ENCODE data around the gene HOXA2.

HOXA2 gene

DNA sequence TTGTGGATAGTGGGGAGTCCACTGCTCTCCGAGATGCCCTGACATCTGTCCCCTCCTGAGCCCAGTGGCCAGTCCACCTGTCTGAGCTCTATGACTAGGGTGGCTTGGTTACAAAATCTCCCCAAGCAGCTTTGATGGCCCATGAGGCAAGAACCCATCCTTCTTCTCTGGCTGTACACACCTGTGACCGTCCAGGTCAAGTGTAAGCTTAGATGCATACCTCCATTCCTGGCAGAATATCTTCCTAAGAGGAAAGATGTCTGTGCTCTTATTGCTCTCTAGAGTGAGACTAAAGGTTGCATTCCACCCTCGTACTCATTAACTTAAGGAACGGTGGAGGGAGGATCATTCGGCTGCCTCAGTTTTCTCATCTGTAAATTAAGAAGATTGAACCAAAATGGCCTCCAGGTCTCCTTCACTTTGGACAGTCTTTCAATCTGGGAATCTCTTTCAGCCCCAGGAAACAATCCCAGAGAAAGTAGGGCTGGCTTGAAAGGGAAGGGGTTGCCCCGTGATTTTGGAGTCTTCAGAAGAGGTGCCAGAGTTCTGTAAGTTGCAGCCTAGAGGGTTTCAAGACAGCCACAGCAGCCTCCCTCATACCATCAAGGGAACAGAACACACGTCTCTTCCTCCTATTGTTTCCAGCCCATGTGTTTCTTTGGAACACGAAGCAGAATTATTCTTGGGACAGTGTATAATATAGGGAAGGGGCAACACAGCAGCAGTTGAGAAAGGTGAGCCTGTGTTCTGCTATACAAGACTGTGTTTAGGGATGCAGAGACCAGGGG, 22.6 kb upstream of the HOXA2 start:
- no peak for DNase-seq (ENCODE audit: low spot score)

DNA sequence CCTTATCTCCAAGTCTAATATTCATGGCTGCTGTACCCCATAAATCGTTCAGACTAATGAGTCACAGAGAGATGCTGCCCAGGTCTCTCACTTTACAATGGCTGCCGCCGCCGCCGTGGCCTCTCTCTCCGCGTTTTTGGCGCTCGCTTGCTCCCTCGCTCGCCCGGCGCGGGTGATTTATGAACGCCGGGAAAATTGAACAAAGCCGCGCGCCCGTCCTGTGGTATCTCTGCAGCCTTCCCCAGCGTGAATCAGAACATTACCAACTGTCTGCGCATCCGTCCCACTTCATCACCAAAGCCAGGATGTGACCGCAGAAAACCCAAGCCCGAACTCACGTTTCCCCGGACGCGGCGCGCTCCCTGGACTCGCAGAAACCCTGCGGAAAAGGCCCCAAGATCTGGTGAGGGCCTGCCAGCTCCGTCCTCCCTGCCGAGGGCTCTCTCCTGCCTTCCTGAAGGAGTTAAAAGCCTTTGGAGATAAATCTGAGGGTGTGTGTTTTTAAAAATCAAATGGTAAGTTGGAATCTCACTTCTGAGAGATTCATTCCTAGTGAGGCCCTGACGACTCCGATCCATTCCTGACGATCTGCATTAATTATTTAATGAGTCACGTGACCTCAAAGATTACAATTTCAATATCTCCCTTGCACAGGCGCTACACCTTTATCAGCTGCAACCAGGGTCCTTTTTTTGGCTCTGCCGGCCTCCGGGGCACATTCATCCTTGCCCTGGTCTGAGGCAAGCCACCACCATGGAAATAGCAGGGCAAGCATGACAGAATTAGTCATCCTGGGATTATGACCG, 21.8 kb upstream of the HOXA2 start:
- no peak for DNase-seq (ENCODE audit: low spot score)

DNA sequence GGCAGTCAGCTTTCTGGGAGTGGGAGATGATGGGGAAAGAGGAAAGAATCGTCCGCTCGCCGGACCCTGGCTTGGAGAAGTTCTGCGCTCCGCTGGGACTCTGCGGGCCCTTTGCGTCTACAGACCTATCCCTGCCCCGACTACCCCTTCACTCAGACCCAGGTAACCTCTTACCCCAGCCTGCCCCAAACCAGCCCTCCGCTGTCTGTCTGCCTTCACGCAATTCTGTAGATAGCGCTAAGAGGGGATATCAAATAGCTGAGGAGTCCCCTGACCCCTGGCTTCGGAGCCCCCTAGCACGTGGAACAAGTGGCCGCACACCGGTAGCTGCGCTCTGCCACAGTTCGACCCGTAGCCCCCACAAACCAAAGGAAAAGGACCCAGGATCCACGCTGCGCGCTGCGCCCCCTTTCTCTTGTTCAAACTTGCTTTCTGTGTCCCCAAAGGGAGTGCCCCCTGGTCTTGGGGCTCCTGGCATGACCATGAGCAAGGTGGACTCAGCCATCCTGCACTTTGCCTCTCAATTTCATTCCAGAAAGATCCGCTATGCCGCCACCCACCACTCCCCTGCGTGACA, 21.1 kb upstream of the HOXA2 start:
- DNase-seq (ENCODE audit: low spot score), result no peak

DNA sequence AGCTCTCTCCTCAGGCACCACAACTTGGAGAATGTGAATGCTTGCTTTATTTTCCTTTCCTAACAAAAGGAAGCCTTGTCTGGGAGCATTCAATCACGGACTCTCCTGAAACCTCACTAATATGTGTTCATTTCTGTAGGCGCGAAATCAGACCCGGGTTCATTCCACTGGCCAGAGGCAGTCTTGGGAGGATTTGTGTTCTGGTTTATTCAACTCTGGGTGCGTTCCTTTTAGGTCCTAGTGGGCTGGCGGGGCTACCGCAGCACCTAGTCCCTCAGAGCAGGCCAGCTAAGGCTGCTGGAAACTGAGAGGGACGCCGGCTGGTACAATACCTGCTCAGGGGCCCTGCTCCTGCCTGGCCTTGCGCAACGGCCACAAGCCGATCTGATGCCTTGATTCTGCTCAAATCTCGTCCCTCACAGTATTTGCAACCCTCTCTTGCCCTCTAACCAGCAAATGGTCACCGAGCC, 20.6 kb upstream of the HOXA2 start:
- no peak for DNase-seq (ENCODE audit: low spot score)

DNA sequence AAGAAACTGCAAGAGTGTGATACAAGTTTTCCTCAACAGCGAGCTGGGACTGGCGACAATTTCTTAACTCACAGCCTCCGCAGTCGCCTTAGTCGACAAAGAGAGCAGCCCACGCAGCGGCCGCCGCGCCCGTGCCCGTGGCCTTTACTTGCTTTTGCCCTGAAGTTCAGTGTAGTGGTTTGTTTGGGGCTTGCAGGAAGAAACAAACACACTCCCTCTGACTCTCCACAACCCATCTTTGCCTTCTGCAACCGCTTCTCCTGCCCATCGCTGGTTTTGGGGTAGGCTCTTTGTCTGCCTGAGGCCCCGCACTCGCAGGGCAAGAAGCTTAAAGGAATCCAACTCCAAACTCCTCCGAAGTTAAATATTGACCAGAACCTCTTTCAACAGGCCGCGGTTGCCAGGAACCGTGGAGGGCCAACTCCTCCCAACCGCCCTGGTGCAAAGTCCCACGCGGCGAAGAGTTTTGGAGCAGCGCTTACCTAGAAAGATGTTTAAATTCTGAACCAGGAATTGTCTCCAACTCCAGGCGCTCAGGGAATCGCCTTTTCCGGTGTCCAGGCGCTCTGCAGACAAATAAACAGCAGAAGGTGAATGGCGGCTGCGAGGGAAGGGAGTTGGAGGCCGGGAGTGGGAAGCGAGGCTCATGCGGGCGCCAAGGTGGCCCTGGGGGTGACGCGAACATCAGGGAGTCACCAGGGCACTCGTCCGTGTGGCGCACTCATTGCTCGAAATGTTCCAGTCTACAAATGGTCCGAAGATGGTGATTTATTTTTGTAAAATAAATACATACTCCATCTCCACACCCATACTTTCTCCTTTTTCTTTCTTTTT, 19.8 kb upstream of the HOXA2 start:
- no peak for DNase-seq (ENCODE audit: low spot score)

DNA sequence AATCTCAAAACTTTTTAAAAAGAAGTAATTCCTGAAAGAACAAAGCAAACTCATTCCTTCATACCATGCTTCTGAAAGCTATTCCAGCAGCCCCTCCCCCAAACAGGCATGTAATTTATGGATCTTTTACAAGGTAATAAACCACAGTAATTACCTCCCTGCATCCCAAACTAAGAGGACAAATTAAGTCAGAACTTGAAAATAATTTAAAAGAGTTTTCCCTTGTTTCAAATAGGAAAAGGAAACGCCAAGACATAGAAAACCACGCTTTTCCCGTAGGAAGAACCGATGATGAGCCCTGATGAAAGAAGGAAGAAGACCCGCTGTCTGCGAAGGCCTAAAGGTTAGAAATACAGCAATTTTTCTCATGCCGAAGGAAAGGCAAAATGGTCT, 19.2 kb upstream of the HOXA2 start:
- DNase-seq (ENCODE audit: low spot score), result no peak

DNA sequence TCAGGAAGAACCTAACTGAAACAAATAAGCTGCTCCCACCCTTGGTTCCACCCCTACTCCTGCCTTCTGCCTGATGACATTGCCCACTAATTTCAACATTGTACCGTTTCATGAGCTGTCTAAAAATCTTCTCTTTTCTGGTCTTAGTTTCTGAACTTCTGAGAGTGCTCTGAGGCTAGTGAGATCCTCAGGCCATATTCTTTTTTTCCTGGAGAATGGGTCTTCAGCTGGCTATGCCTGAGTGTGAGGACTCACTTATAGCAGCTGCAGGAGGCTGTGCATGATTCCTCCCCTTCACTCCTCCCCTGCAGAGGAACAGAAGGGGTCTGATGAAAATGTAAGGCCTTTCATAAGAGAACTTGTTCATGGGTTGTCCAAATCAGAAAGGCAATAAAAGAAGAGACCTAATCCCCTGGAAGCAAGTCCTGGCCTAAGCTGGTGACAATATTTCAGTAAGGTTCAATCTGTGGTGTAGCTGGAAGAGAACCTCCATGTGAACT, 17.0 kb upstream of the HOXA2 start:
- DNase-seq (ENCODE audit: low spot score), result no peak

DNA sequence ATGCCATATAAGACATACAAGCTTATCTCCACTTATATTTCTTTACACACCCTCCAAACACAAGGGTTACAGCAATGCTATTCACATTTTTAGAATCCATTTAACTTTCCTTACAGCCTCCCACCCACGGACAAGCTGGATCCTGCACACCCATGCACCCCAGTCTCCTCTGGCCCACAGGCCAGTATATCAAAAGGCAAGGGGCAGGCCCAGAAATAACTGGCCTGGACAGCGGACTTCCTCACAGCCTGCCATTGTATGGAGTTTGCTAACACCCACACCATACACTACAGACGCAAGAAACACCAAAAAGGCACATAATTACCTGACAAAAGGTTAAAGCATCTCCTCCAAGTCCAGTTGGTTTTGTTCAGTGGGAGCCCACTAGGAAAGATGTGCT, 16.1 kb upstream of the HOXA2 start:
- no peak for DNase-seq (ENCODE audit: low spot score)

DNA sequence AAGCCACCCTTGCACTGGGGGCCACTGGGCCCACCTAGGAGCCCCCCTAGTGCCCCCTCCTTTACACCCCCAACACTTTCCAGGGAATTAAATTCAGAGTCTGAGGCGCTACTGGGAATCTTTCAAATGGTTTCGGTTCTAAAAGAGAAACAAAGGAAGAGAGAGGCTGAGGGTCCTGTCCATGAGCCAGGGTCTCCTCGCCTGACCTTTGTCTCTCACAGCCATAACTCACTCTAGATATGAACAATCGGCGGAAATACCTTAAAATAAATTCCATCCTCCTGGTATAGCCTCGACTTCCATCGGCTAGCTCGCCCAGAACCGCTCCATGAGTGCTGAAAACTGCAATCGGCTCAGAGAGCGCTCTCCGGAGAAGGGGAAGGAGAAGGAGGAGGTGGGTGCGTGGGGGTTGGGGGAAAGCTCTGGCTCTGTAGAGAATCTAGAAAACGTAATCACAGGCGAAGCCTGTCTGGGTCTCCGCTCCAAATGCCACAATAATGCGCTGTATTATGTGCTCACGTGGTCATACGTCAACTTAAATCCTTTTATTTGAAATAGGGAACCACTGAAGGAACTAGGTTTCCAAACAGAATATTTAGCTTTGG, 15.5 kb upstream of the HOXA2 start:
- no peak for DNase-seq (ENCODE audit: low spot score)

DNA sequence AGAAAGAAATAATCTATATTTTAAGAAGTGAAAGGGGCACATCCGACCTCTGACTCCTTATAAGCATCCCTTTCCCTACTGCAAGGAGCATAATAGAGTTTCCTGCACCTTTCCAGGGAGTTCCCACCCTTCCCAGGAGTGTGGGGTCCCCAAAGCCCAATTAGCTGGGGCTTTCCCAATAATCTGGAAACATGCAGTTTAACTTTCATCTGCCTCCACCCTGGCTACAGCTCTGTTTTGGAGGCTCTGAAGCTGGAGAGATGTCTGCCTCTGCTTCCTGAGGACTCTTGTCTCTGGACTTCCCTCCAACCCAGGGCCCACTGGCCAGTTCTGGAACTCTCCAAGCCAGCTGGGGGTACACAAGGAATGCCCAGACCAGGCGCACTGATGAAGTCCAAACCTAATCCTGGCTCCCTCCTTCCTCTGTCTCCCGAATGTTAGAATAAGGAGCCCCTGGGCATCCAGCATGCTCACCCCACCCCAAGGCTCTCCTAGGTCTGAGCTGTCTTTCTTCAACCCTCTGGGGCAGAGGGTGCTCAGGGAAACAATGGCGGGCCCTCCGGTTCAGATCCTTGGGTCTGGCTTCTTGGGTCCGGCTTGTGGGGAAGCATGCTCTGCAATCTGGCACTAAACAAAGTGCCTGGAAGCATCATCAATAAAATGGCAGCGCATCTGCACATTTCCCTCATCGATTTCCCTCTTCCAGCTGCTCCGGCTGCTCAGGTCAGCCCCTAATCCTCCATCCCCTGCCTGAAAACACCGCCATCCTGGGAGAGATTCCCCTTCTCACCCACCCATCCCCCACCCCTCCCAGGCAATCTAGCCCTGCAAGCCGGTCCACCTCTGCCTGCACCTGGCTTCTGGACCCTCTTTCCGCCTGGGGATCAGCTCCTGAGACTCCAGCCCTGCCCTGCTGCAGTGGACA, 14.7 kb upstream of the HOXA2 start:
- no peak for DNase-seq (ENCODE audit: low spot score)

DNA sequence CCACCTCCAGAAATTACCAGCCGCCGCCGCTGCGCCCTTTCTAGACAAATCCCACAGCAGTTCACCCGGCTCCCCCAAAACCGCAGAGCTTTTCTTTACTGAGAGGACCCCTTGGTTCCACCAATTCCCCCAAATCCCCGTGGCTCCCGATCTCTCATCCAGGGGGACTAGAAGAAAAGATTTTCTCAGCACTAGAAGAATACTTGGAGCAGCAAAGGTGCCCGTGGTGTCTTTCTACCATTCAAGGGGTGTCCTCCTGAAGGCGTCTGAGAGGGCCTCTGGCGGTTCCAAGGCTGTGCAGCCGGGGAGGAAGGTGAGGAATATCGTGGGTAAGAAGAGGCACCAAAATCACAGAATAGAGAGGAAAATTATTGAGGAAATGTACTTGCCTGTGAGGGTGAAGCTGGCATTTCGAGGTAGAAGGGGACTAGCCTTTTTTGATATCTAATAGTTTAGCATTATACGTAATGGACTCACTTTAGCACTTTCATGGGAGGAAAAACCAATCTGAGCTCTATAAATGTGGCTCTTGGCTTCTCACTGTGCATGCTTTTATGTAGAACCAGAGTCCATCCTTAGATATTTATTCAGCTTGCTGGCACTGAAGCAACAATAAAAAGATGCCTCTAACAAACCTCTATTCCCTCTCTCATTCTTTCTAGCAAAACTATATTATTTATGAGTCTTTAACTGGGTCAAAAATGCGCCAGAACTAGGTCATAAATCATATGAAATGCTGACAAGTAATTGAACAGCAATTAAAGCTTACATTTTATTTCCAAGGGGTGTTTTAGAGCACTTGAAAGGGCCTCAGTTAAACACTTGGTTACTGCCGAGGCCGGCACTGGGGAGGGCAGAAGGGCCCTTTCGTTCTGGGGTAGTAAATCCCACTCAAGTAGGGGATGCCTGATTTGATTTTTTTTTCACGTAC, 13.8 kb upstream of the HOXA2 start:
- no peak for DNase-seq (ENCODE audit: low spot score)

DNA sequence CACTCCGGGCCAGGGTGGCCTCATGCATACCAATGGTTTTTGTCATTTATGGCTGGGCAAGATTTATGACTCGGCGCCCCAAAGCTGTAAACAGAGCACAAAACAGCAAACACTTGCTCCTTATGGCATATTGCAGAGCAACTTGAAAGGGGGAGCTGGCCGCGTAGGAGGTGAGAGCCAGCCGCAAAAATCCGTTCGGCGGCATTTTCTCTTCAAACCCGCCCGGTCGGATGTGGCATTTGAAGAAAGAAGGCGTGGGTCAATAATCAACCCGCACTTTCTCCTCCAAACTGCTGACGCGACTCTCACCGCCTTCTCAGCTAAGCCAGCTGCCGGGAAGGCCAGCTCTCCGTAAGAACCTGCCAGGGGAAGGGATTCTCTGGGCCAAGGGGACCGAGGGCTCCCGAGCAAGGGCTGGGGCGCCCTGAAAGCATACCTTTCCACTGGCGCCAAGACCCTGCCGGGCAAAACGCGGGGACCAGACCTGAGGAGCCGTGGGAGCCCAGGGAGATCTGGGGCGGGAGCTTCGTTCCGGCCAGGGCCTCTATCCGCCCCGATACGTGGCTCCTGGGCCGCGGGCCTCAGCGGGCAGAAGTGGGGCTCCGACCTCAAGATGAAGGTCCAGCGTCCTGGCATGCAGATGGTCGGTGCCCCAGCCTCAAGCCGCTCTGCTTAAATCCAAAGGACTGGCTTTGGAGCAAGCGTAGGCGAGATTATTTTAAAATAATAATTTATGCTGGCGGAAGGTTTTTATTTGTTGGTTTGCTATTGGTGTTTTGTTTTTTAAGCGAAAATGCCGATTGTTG, 12.9 kb upstream of the HOXA2 start:
- no peak for DNase-seq (ENCODE audit: low spot score)

DNA sequence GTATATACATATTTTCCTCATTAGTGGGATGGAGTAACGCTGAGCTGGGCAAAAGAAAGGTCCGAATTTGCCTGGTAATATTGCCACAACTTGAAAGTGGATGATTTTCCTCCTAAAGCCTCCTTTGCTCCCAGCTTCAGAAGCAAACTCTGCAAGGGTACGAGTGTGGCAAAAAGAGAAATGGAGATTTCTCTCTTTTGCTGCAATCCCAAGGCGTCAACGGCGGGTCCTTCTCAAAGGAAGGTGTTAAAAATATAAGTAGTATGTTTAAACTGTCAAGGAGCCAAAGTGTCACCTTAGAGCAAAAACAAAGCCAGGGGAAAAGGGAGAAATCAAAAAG, 12.4 kb upstream of the HOXA2 start:
- no peak for DNase-seq (ENCODE audit: low spot score)

DNA sequence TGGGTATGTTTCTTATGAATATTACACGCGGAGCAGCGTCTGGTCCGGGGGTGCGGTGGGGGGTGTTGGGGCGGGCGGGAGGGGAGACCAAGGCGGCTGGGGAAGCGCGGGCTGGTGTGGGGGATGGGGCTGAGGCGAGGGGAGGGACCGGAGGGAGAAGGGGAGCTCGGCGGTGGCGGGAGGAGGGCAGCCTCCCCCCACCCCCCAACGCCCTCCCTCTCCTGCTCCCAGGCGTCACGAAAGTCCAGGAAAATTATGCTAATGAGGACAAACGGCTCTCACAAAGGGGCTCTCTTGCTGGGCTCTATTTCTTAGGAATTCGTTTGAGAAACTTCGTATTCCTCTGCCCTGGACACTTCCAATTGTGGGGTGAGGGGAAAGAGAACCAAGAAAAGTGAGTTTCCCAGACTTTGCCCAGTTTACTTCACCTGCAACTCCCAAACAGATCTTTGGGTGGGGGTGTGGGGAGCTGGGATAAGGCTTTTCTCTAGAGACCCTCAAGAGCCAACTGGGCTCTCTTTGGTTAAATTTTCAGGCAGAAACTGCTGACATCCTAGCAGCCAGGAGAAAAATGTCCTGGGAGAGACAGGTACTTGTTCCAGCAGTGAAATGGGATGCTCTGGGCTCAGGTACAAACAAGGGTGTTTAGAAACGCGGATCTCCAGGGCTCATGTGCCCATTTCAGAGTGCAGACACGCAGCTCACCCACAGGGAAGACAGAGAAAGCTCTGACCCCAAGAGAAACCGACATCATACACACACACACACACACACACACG, 11.7 kb upstream of the HOXA2 start:
- no peak for DNase-seq (ENCODE audit: low spot score)

DNA sequence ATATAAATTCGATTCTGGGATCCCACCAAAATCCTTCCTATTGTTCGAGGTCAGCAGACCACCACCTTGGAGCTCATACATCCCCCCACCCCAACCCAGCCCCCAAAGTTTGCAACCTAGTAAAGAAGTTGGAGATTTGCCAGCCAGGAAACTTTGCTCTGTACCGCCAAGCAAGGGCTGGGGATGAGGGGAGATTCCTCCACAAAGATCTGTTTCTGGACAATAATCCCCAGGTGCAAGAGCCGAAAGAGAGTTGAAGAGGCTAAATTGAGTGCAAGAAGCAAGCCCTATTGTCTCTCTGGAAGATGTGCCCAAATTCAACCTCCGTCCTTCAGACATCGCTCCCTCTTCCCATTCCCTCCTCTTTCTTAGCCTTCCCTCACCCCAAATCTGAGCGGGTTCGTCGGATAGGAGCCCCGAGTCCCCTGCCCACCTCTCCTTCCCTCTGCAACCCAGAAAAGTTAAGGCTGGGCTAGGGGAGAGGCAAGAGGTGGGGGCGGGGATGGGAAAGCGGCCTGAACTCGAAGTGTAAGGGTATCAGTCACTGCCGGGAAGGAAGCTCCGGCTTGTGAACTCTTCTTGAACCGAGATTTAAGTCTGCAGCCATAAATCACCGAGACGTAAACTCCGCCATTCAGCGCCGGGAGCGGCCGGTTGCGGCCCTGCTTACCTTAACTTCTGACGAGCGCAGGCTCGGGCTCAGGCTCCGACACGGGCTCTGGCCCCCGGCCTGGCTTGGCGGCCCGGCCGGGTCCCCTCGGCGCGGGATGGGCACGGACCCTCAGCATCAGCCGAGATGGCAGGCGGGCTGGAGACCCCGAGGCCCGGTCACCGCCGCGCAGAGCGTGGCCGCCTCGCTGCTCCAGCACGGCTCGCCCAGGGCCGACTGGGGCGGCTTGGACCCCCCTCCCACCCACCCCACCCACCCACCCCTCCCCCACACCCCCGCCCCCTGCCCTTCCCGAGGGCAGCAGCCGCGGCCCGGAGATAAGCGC, 10.8 kb upstream of the HOXA2 start:
- no peak for DNase-seq (ENCODE audit: low spot score)

DNA sequence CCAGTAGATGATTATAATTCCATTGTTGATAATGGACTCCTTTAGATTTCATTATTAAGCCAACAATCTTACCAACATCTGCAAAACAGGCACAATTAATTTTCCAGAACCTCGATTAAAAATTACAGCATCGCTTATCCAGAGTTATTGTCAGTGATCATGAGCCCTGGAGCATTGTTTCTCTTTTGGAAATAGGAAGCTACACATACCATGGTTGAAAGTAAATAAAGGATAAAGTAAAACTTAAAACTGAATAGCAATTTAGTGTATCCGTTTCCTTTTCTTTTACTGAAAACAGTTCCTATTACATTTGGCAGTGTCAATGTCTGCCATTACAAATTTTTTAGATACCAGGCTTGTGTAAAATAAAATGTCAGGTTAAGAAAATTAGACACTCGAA, 9.9 kb upstream of the HOXA2 start:
- DNase-seq (ENCODE audit: low spot score), result no peak
